KBM-7 (cell line): ENCODE data around the gene FBXW8.

ENCODE experiments used
- DNase-seq: peaks from one replicate; pipeline ENCODE4 v3.0.0-alpha.2; 2015
- in situ Hi-C: fragments of 300-500 bp; cut with MboI; formaldehyde crosslinking; loops from 2 replicates; pipeline ENCODE4 v1.14.3; 2020; ENCODE audit warnings: low sequenced_read_pairs, low pct_unique_long_range_greater_than_20kb, mixed read lengths

Gene FBXW8

DNA sequence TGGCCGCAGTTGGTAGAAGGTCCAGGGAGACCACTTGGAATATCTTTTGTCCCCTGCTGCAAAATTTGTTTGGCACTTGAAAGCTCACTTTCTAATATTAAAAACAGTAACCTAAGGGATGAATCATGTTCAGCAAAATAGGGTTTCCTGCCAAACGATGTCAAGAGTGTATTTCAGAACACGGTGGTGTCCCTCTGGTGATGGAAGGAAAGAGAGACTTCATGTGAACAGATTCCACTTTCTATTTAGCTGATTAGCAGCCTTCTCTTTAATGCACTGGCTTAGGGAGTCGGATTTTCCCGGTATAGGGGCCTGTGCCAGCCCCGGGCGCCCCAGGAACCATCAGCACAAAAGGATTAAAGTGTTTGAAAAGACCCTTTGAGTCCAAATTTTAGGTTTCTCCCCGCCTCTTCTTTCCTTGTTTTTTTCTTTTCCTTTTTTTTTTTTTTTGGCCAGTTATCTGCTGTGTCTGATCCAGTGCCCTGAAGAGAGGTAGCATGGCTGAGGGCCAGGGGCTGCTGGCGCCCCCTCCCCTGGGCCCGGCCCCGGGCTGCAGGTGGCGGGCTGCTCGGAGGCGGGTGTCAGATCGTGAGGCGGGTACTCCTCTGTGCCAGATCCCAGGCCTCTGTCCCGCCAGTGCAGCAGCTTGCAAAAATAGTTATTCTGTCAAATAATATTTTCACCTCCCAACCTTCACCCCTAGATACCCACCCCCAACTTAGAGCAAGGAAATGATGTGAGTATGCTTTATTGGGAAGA is 100.1 kb downstream of the FBXW8 start:
- in situ Hi-C loops: no loop called here
- DNase-seq: no peak

DNA sequence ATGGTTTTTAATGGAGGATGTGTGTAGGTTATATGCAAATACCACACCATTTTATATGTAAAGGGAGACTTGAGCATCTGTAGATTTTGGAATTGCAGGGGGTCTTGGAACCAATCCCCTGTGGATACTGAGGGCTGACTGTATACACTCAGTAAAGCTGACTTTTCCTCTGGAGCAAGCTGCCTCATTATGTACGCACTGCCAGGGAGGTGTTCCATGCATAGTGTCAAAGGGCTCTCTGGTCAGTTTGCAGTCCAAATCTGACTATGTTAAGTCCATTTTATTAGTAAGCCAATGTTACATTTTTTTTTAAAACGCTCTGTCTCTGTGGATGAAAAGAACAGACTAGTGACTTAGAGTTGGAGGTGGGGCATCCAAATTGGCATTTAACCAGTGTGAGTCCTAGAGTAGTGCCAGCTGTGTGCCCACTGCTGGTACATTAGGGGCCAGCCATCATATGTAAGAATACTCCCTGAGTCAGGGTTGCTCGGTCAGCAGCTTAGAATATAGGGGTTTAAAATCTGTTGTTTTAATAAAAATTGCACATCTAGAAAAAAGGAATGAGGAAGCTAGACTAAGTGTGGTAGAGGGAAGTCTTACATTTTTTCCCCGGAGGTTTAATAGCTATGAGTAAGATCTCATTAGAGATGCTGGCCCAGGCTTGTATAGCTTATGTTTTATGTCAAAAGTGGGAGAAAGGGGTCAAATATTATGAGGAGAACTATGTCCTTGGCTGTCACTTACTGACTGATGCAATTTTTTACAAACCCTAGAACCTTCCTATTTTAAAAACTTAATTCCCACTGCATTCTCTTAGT is 101.4 kb downstream of the FBXW8 start:
- in situ Hi-C loops: no loop called here
- DNase-seq: peak; percentile 8

DNA sequence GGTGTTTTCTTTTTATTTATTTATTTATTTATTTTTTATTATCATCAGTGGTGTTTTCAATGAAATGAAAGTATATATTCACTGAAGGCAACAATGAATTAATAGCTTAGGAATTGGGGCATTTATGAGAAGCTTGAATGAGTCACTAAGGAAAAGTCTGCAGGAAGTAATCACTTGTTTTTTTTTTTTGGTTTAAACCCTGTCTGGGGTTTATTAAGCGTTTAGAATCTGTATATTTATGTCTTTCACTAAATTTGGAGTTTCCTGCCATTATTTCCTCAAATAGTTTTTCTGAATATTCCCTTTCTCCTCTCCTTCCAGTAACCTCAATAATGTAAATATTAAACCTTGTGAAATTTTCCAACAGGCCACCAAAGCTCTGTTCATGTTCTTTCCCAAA is 103.0 kb downstream of the FBXW8 start:
- no peak for DNase-seq
- in situ Hi-C loops: no loop called here

DNA sequence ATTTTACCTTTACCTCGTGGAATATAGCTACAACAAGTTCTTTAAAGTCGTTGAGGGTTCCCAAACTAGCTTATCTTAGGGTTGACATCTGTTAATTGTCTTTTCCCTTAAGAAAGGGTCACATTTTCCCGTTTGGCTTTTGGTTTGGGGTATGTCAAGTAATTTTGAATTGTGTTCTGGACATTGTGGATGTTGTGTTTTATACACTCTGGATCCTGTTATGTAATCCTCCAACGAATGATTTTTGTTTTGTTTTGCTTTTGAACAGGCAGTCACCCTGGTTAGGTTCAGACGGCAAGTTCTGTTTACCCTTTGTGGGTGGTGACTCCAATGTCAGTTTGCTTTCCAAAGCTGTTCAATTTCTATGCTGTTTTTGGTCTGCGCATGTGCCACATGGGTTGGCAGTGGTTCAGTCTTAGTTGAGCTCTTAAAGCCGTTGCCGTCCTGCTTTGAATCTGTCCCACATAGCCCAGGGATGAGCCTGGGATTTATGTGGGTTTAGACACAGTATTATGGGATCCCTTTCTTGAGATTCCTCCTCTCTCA is 103.7 kb downstream of the FBXW8 start:
- in situ Hi-C loops: no loop called here
- no peak for DNase-seq

DNA sequence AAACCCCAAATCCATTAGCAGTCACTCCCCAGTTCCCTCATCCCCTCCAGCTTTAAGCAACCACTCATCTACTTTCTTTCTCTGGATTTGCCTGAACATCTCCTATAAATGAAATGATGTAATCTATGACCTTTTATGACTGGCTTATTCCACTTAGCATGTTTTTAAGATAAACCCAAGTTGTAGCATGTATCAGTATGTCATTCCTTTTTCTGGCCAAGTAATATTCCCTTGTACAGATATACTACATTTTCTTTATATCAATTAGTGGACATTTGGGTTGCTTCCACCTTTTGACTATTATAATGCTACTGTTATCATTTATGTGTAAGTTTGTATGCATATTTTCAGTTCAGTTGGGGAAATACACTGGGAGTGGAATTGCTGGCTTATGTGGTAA is 105.1 kb downstream of the FBXW8 start:
- in situ Hi-C loops: no loop called here
- DNase-seq: no peak

DNA sequence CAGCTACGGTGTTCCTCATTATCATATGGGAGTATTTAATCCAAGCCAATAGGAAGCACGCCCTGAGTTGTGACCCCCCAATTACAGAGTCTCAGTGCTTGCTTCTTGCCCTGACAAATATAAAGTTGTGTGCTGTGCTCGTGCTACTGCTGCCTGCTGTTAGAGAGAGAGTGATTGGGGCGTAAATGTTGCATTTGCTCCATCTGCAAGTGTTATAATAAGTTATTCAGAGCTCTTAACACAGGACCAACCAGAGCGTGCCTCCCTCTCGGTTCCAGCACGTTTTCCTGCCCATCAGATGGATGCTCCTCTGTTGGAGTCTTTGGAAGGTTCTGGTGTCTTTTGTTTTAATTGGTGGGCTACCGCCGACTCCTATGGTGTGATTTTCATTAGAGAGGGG is 107.1 kb downstream of the FBXW8 start:
- DNase-seq: no peak
- in situ Hi-C loops: no loop called here

DNA sequence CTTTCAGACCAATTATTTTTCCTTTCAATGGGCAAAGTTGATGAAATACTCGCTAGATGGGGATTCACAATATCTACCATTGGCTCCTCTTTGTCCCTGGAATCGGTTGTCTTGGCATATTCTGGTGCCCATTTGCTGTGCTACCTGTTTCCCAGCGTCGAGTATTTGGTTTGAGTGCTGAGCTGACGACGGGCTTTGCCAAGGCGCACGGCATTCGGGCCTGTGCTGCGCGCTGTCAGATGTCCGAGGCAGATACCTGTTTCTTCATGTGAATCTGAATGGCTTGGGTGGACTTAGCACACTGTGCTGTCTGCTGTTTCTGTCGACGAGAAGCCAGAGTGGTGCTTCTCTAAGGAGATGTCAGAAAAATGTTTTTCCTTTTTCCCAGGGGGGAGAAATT is 107.5 kb downstream of the FBXW8 start:
- no peak for DNase-seq
- in situ Hi-C loops: no loop called here

DNA sequence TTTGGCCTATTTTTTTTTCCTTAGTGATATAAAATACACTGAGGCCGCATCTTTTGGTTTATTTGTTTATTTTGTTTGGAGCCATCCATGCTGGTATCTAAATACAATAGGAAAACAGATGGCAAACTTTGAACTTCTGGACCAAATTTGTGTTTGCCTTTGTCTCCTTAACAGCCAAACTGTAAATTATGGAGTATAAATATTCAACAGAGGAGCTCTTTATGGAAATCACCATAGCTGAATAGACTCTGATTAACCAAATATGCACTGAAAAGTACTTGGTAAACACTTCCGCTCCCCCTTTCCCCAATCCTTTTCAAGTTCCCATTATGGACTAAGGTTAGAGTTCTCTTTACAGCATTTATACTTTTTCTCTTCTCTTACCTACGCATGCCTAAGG is 107.9 kb downstream of the FBXW8 start:
- DNase-seq: no peak
- in situ Hi-C loops: no loop called here

DNA sequence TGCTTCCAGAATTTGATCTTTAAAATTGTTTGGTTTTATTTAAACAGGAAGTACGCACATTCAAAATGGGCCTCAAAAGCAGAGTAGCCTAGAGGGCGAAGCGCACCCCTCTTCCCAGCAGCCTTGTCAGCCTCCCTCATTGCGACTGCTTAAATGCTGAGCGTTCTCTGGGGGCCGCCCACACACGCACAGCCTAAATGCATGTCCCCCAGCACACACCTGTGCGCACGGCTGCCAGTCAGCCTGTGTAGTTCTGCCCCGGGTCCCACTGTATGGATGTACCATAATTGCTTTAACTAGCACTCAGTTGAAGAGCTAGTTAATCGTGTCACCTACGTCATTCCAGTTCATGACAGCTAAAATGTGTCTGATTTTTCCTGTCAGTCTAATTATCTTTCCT is 109.1 kb downstream of the FBXW8 start:
- in situ Hi-C loops: loop anchor here (10.0 kb wide), 1 partner anchor 95 kb away; no protein-coding TSS in a partner anchor
- no peak for DNase-seq

DNA sequence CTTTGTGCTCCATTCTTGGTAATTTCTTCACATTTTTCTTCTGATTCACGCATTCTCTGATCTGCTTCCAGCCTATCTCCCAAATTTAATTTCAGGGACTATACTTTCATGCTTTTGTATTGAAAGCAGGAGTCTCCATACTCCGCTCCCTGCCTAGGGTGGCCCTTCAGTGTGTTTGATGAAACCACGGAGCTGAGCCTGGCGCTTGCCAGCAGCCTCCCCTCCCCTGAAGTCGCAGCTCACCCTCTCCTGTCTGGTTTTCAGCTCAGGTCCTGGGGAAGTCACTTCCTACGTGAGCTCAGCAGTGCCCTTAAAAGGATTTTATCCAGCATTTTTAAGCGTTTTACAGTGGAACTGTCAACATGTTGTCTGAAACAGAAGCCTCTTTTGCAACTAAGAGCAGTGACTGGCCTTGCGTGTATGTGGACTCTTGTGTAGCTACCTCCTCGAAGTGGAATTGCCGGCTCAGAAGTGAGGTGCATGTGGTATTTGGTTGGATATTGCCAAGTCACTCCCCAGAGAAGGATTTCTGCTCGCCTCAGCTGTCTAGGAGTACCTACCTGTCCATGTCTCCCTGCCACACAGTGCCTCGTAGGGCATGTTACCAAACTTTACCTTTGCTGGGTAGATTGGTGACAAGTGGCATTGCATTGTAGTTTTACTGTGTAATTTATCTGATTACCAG is 109.9 kb downstream of the FBXW8 start:
- in situ Hi-C loops: loop anchor here (10.0 kb wide), 1 partner anchor 94 kb away; no protein-coding TSS in a partner anchor
- DNase-seq: no peak

DNA sequence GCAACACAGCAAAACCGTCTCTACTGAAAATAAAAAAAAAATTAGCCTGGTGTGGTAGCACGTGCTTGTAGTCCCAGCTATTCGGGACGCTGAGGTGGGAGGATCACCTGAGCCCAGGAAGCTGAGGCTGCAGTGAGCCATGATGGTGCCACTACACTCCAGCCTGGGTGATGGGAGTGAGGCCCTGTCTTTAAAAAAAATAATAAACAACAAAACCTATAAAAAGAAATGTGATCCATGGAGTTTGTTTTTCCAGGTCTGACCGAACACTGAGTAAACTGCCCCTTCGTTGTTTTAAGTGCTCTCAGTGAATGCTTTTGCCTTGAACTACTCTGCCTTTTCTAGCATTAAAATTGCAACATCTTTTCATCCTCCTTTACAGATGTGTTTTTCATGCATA is 111.7 kb downstream of the FBXW8 start:
- in situ Hi-C loops: loop anchor here (10.0 kb wide), 1 partner anchor 92 kb away; no protein-coding TSS in a partner anchor

DNA sequence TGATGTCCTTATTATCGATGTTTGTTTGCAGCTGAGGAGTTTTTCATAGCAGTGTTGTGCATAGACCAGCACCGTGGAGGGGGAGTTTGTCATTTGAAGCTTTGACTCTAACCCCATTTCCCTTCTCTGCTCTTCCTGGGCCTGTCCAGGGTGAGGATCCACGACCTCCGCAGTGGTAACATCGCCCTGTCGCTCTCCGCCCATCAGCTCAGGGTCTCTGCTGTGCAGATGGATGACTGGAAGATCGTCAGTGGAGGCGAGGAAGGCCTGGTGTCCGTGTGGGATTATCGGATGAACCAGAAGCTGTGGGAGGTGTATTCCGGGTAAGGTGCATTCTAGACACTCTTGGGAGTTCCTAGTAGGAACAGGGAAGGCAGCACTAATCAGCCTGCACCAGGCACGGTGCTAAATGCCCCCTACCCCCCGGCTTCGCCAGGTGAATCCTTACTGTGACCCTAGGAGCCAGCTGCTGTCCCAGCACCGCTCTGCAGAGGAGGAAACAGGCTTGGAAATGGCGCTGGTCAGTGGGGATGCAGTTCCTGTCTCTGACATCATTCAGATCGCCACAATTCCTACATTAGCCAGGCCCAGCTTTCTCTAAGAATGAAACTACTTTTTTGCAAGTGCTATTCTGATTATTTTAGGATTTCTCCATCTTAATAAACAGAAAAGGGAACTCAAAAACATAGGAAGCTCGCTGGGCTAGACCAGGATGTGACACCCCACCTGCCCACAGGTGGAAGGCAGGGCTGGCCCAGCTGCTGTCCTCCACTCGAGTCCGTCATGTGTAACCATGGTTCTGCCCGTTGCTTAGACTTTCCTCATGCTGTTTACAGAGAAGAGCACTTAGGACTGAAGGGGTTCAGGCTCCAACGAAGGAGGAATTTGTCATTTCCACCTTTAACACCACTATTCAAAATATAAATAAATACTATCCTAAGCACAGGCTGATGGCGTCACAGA is 113.5 kb downstream of the FBXW8 start:
- no peak for DNase-seq
- in situ Hi-C loops: loop anchor here (10.0 kb wide), 1 partner anchor 91 kb away; no protein-coding TSS in a partner anchor

More for the DNA sequence above, 111.7 kb downstream of the FBXW8 start:
- no peak for DNase-seq

DNA sequence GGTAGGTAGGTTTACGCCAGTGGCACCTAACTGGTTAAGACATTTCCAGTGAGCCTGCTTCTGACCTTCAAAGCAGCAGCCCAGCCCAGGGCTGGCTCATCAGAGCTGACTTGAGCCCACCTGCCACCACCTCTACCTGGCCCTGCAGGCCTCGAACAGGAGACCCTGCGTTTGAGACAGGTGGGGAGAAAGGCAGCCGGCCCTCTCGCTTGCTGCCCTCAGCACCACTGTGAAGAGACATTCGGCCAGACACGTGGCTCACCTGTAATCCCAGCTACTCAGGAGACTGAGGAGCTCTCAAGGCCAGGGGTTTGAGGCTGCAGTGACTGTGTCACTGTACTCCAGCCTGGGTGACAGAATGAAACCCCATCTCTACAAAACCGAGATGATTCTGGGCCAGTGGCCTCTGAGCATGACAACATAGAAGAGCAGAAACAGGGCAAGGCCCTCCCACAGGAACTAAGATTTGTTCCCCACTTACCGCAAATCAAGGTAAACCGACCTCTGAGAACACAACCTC is 114.3 kb downstream of the FBXW8 start:
- in situ Hi-C loops: loop anchor here (10.0 kb wide), 1 partner anchor 90 kb away; no protein-coding TSS in a partner anchor
- DNase-seq: no peak

DNA sequence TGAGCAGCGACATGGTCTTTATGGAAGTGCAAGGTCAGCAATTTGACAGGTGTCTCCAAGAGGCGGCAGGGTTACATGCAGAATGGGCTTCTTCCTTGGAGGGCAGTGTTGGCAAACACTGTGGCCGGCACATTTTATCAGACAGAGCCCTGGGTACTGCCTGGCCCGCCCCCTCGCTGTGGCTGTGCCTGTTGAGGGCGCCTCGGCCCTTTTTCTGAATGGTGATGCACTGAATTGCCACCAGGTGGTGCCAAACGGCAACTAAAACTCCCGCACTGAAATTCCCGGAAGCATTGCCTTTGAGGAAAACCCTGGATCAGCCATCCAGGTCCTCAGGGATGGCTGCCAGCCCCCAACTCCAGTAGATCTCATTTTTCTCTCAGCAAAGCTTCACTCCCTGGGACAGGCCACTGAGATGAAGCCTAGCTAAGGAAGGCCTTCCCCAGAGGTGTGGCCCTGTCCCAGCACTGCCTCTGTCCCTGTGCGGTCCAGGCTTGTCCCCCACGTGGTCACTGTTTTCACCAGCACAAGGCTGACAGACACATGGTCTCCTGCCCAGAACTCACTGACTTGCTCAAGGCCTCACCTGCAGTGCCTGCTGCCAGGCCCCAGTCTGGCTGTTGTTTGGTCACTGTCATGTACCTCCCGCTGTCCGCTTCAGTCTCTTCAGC is 114.9 kb downstream of the FBXW8 start:
- in situ Hi-C loops: loop anchor here (10.0 kb wide), 1 partner anchor 89 kb away; no protein-coding TSS in a partner anchor
- DNase-seq: peak; percentile 81

DNA sequence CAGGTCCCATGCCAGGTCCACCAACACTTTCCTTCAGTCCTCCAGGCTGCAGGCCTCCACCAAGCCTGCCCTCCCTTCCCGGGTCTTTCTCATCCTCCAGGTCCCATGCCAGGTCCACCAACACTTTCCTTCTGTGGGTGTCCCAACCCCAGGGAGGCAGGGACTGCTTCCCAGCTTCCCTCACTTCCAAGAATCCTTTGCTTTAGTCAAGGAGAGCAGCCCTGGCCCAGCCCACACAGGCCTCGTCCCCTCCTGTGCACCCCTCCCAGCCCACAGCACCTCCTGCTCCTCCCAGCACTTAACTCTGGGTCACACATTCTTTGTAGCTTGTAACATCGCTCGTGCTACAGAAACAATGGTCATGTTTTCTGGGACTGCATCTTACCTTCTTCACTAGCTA is 115.6 kb downstream of the FBXW8 start:
- in situ Hi-C loops: loop anchor here (10.0 kb wide), 1 partner anchor 88 kb away; no protein-coding TSS in a partner anchor
- DNase-seq: no peak

DNA sequence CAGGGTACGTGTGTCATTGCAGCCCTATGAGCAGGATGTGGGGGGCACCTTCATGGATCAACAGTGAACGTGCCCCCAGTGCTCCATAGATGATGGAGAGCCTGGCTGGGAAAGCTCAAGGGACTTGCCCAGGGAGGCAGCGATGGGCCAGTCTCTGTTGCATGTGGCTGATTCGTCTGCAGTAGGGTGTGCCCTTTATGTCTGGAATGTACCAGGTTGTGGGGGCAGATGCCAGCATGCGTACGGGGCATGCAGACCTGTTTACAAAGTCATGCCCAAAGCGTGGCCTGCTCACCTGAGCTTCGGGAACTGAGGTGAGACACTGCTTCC is 116.1 kb downstream of the FBXW8 start:
- in situ Hi-C loops: loop anchor here (10.0 kb wide), 1 partner anchor 88 kb away; no protein-coding TSS in a partner anchor
- no peak for DNase-seq

DNA sequence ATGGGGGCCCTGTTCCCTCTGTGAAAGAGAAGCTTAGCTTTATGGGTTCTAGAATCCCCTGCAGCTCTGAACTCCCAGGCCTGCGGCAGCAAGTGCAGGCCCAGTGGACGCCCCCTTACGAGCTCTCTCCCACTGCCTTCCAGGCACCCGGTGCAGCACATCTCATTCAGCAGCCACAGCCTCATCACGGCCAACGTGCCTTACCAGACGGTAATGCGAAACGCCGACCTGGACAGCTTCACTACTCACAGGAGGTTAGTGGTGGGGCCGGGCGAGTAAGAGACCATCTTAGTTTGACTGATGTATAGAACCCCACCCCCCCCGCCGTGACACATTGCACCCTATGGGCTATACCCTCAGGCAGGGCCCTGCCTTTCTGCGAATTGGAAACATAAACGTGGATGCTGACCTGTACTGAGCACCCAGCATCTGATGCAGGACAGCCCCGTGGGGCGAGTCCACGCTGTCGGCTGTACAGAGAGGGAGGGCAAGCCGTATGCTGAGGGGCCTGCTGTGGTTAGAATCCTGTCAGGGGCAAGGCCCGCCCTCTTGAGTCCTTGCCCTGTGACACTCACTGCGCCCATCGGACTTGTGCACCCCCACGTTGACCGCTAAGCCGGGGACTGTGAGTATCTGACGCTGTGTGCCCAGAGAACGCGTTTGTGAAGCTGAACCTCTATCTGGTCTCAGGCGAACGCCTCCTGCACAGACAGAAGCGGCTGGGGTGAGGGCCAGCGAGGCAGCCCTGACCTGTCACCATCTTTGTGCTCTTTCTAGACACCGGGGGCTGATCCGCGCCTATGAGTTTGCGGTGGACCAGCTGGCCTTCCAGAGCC is 116.7 kb downstream of the FBXW8 start:
- in situ Hi-C loops: loop anchor here (10.0 kb wide), 1 partner anchor 87 kb away; no protein-coding TSS in a partner anchor
- DNase-seq: no peak
